HG02840 (cell line): ENCODE measurements around the gene ELMOD3.
"Not testable (repeated sequence)": the region's sequence is repeated elsewhere in the genome, so short reads cannot be mapped to it uniquely, and the experiment has no call there.

Experiments
- ATAC-seq: cut with Tn5 transposase; IDR thresholded peaks from one replicate; pipeline ENCODE4 v1.9.1; 2021; ENCODE audit warnings: mild to moderate bottlenecking, moderate library complexity, moderate number of reproducible peaks; ENCODE audit not compliant: unreplicated experiment, low FRiP score

Gene ELMOD3

DNA sequence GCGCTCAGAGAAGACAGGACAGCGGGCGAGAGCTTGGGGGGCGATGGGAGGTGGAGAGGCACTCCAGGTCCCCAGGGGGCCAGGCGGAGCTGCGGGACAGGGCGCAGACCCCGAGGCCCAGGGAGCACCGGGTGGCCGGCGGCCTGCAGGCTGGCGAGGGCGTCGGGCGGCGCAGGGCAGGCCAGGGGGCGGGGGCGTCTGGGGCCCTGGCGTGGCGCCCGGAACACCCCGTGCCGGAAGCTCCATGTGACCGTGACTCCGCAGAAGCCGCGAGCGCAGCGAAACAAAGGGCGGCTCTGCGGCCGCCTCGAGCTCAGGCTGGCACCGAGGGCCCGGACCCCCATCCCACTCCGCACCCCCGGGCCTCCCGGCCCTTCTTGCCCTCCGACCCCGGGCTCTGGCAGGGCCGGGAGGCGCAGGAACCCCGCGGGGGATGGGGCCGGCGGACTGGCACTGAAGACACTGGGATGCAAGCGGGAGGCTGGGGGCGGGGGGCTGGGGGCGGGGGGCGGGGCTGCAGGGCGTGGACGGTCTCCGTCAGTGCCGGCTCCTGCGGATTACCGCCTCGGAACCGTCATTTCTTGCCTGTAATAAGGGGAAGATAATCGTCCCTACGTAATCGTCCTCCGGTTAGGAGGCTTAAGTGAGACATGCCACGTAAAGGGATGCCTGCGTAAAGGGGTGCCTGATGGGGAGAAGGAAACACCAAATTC lies 83.1 kb downstream of the ELMOD3 start:
- ATAC-seq = peak; percentile 64

DNA sequence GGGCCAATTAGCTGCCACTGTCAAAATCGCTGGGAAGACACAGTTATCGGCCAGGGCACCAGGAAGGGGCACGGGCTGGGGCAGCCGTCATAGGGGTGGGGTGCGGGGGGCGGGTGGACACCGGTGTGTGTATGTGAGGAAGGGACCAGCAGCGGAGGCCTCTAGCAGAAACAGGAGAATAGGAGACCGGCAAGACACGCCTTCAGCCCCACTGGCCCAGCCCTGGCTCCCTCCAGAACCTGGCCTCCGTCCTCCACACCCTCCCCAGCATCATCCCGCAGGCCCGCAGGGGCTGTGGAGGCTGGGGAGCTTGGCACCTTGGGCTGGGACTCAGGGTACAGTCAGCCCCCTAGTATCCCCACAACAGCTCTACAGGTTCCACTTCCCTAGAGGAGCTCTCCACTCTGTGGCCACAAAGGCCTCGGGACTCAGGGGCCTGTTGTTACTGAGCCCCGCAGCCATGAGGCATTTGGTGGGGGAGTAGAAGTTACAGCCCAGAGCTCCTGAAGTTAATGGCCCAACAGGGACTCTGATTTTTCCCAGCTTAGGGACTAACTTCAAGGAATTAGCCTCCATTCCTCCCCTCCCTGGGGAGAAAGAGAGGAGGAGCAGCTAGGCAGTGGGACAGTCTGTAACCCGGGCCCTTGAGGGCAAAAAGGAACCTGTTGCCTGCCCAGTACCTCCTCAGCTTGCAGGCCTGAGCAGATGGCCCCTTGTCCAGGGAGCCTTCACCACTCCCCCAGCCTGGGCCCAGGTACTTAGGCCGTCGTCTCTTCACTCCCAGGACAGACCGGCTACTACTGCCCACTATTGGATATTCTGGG lies 83.8 kb downstream of the ELMOD3 start:
- ATAC-seq = no peak

DNA sequence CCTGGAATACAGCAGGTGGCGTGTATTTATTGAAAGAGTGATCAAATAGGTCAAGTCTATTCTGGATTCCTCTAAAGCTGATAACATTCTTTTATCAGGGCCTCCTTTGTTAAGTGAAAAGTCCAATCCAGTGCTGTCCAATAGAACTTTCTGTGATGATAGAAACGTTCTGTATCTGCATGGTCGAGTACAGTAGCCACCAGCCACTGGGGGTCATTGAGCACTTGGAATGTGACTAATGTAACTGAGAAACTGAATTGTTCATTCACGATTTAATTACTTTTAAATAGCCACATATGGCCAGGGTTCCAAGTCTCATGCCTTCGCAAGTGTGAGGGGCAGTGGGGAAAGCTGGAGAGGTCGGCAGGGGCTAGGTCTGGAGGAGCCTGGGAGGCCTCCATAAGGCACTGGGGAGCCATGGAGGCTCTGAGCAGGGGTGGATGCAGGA lies 84.5 kb downstream of the ELMOD3 start:
- ATAC-seq = no peak

DNA sequence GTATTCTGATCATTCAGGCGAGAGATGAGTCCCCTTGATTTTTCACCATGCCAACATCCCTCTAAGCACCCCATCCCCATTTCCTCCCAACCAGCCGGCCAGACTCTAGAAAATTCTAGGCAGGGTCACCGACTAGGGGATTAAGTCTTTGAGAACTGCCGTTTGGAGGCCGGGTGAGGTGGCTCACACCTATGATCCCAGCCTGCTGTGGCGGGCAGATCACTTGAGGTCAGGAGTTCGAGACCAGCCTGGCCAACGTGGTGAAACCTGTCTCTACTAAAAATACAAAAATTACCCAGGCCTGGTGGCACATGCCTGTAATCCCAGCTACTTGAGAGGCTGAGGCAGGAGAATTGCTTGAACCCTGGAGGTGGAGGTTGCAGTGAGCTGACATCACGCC lies 85.0 kb downstream of the ELMOD3 start:
- not testable (repeated sequence) for ATAC-seq

DNA sequence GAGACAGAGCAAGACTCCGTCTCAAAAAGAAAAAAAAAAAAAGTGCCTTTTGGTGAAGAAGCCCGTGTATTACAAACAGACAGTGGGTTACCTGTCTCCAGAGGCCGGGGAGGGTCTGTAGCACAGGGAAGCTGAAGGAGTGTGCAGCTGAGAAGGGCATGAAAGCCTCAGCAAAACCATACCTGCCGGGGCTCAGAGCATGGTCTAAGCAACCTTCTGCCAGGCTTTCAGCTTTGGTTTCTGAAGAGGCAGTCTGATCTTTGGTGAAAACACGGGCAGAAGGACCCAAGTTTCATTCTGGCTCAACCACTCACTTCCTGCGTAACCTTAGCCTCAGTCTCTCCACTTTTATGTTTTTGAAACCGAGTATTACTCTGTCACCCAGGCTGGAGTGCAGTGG lies 85.4 kb downstream of the ELMOD3 start:
- no peak for ATAC-seq

DNA sequence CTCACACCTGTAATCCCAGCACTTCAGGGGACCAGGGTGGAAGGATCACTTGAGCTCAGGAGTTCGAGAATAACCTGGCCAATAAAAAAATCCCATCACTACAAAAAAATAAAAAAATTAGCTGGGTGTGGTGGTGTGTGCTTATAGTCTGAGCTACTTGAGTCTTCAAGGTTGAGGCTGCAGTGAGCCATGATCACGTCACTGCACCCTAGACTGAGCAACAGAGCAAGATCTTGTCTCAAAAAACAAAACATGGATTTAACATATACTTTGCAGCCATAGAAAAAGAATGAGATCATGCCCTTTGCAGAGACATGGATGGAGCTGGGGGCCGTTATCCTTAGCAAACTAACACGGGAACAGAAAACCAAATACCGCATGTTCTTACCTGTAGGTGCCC lies 86.2 kb downstream of the ELMOD3 start:
- no peak for ATAC-seq
